HT-29 (cell line): ENCODE data around the gene CNFN. TPM values are rescaled to one million over a fixed set of nuclear protein-coding genes. Genes with fewer than 3 reads are reported as not detected.

Source experiments
- DNase-seq: peaks from one replicate; pipeline ENCODE4 v3.0.0-alpha.2; 2015; ENCODE audit warnings: low spot score
- total RNA-seq: library from RNA; depleted of rRNA; stranded (reverse); fragments of >200 nt; shearing (Covaris generic); gene quantifications from 2 replicates; pipeline ENCODE4 v1.2.3, GENCODE V29; 2014; rRNA removed

CNFN gene, protein sequence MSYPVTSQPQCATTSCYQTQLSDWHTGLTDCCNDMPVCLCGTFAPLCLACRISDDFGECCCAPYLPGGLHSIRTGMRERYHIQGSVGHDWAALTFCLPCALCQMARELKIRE
- total RNA-seq: 4.3 and 6.6 TPM in 2 replicates

DNA sequence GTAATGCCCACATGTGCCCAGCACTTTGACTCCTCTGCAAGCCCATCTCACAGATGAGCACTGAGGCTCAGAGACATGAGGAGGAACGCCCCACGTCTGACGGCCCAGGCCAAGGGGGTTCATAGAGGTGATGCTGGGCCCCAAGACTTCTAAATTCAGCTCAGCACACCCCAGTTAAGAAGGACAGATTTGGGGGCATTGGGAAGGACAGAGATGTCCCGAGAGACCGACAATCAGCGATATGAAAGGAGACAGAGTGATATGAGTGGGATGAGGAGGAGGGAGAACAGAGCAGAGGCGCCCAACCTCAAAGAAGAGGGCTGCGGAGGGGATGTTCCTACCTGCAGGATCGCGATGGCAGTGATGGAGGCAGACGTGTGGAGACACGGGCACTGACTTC, at the start of gene CNFN:
Gene CNFN (minus strand): TSS at position 399 of the 400 bp plus-strand sequence. CDS start 1,260 bp downstream, outside the sequence.
- no peak for DNase-seq

DNA sequence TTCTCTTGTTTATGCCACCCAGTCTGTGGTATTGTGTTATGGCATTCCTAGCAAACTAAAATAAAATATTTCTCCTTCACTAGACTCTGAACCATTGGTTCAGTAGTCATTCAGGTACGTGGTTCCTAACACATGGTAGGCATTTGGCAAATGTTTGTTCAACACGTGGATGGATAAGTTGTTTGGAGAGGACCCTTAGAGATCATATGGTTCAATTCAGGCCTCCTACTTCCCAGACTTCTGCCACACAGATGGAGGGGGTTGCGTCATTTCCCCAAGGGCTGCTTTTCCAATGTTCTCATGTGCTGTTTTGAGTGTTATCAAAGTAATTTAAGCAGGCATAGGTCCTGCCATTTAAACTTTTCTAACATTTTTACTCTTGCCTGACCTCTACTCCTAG, 45.9 kb upstream of the CNFN start:
- DNase-seq: no peak

DNA sequence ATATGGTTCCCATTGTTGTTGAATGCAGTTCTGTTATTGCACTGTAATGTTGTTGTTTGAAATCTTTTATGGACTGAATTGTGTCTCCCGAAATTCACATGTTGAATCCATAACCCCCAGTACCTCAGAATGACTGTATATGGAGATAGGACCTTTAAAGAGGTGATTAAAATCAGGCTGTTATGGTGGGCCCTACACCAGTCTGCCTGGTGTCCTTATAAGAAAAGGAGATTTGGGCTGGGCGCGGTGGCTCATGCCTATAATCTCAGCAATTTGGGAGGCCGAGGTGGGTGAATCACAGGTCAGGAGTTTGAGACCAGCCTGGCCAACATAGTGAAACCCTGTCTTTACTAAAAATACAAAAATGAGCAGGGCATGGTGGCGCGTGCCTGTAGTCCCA, 45.2 kb upstream of the CNFN start:
- no peak for DNase-seq

DNA sequence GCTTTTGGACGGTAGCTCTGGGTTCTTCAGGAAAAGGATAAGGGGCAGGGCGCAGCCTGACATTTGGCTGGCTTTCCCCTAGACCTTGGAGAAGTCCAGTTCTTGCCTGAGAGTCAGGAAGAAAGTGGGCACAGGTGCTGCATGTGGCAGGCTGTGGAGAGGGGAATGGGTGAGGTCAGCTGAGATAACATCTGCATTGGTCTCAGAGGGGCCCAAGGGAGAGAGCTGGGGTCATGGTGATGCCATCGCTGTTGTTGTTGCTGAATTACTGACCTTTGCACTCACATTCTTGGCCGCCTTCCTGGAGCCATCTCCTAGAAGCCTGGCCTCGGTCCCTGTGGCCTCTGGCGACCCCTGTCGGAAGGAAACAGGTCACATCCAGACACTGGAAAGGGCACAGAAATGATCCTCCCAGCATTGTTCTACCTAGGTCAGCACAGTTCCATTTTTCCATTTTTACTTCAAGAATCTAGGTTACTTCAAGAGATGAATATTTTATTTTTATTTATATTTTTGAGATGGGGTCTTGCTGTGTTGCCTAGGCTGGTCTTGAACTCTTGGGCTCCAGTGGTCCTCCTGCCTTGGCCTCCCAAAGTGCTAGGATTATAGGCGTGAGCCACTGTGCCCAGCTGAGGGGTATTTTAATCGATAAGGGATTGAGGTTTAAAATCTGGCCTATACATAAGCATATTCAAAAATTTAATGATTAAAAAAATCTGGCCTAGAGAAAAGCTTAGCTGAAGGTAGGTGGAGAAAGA, 43.6 kb upstream of the CNFN start:
- DNase-seq: peak; percentile 97

DNA sequence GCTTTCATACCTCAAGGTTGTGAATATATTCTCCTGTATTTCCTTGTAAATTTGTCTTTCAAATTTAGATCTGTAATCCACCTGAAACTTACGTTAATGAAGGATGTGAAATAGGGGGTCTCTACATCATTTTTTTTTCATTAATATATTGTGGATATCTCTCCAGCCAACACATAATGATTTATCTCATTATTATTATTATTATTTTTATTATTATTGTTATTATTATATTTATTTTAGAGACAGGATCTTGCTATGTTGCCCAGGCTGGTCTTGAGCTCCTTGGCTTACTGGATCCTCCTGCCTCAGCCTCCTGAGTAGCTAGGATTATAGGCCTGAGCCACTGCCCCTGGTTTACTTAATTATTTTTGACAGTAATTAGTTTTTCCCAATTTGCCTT, 41.4 kb upstream of the CNFN start:
- DNase-seq: no peak

DNA sequence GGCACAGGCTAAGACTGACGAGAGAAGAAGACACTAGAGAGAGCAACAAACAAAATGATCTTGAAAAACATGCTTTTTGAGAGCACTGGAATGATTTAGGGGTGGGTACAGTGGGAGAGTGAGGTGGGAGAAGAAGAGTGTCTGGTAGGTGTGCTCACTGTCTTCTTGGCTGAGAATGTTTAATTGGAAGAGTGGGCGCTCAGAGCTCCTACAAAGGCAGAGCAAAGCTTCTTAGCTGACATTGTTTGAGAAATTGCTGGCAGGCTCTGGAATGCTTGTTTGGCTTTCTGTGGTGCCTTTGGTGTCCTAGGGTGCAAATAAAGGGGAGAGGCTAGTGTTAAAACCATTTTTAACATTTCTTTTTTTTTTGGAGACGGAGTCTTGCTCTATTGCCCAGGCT, 38.6 kb upstream of the CNFN start:
- no peak for DNase-seq

DNA sequence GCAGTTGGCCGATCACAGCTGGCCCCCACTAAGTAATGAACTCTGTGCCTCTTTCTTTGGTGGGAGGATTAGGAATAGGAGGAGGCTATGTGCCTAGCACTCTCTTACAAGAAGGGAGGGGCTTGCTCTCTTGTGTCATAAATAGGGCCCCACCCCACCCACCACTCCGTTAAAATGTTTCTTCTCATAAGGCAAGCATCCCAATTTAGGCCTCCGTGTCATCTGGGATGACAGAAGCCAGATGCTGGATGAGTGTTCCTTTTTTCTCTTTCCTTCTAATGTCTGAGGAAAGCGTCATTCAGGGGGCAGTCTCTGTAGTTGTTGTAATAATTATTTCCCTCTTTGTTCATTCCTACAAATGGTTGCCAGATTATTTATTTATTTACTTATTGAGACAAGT, 37.2 kb upstream of the CNFN start, which contains the start of gene LIPE:
Gene LIPE (minus strand): TSS at position 76 of the 400 bp plus-strand sequence. CDS start 239 bp downstream, outside the sequence.
- no peak for DNase-seq

DNA sequence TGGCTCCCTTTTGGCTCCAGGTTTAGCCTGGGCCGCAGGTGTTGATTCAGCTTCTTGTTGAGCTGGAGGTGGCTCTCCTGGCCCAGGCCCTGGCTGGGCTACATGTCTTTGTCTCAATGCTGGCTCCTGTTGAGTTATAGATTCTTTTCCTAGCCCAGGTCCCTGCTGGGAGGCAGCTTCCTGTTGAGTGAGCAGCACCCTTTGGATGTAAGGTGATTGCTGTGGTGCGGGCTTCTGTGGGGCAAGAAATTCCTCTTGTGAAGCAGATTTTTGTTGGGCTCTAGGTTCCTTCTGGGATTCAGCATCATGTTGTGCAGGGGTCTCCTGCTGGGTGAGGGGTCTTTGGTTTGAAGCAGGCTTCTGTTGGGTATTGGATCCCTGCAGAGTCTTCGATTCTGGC, 36.5 kb upstream of the CNFN start:
- DNase-seq: no peak

DNA sequence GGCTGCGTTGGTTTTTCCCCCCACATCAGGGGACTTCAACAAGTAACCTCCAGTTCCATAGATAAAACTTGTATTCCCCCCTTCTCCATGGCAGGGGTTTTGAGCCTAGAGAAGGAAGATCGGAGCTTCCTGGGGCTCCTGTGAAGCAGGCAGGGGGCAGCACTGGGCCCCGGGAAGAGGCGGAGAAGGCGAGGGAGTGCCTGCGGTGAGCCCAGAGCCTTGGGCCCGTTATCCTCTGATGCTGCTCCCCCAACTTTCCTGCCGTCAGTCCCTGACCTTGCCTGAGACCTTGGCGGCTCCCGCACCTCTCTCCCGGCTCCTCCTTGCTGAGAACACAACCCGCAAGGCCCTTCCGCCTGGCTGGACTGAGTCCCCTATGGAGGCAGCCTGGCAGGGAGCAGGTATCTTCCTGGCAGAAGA, 34.6 kb upstream of the CNFN start:
- no peak for DNase-seq

DNA sequence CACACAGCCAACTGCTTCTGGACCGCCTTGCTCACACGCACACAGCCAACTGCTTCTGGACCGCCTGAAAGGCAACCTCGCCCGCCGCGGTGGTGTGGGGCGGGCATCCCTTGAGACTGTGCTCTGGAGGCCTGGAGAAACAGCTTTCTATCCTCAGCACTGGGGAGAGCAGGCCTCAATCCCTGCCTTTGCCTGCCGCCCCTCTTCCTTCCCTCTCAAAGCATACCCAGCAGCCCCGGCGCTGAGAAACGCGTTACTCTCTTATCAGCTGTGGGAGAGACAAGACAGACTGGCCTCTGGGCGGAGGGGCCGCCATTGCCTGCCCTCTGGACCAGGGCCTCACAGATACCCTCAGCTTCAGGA, 34.2 kb upstream of the CNFN start:
- no peak for DNase-seq

DNA sequence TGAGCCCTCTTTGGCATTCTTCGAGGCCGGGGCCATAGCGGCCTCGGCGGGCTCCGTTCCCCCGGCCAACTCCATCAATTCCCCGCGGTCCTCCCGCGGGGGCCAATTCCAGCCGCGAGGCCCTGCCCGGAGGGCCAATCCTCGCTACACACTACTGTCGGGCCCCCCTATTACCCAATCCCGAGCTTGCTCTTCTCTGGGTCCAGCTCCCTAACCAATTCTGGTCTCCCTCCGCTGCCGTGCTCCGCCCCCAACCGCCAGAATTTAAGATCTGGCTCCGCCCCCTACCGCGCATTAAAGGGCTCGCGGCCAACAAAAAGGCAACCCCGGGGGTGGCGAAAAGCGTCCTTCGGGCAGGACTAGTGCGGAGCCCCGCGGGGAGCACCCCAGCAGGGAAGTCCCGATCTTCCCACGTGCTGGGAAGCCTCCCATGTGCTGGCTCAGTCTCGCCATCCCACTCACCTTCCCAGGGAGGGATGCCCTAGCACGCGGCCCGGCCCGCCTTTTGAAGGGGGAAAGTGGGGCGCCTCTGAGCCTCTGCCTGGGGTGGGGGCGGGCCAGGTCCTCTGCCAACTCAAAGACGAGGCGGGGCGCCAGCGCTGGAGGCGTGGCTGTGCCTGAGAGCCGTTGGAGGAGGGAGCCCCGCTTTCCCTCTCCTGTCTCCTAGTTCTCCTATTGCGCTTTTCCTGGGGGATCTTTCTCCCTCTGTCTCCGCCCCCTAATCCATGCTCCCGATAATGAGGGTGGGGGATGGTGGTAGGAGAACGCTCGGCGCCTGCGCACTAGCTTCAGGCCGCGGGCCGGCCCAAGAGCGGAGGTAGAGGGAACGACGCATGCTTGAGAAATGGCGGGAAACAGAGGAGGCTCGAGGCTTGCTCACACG, 33.6 kb upstream of the CNFN start:
- peak; percentile 99 for DNase-seq

DNA sequence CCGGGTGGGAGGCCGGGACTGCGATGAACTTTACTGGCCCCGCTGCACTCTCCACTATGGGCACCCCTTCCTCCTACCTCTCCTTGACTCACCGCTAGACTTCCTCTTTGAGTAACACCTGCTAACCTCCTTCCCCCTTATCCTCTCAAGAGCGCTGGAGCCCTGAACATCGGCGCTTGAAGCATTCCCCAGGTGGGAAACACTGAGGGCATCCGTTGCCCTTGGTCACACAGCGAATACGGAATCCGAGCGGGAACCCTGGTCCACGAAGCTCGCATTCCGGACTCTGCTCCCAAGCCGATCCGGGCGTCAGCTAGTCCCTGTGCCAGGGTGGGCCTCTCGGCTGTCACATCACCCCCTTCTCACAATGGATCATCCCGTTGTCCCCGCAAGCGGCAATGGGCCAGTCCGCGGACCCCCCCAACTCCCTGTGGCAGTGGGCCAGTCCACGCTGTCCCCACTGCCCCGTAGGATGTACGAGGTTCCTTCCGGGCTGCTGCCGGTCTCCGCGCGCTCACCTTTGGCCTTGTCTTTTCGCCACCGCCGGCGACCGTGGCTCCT, 32.9 kb upstream of the CNFN start:
- peak; percentile 79 for DNase-seq

DNA sequence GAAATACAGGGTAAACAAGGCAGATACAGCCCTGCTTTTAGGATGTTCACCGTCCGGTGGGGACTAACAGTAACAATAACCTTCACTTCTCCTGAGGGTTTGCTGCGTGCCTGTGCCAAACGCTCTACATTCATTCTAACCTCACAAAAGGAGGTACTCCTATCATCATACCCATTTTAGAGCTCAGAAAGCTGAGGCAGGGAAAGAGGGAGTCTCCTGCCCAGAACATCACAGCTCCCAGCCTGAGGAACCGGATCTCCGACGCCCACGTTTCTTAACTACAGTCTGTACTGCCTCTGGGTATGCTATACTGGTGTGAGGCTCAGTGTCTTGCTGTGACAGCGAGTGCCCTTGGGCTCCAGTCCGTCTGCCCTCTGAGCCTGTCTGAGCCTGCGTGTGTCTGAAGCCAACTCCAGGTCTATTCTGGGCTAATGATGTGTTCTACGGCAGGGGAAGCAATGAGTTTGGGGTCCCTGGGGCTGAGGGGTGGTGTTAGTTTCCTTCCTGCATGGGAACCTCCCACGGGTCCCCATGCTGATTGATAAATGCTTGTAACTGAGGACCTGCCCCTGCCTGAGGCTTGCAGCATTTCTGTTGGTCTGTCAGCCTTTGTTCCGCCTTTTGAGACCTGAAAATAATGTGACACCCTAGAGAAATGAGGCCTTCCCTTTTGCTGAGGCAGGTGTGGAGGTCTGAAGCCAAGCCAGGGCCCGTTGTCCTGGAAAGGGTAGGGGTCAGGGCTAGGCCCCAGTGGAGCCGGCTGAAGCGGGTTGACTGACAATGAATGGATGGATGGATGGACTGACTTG, 32.2 kb upstream of the CNFN start:
- no peak for DNase-seq

DNA sequence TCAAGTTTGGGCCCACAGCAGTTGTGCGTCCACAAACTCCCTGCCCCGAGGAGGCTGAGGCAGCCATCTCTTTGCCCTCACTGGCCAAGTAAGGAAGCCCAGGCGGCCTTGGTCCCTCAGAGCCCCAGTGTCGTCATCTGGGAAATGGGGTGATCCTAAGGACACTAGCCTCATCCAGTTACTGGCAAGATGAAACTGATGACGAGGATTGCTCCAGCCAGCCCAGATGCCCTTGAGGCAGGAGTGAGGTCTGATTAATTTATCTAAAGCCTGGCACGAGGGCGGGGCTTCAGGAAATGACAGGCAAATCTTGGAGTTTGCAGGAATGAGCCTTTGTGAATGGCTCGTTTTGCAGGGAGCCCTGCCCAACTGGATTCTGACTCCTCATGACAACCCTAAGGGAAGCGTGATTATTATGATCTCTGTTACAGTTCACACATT, 31.5 kb upstream of the CNFN start:
- DNase-seq: peak; percentile 74

DNA sequence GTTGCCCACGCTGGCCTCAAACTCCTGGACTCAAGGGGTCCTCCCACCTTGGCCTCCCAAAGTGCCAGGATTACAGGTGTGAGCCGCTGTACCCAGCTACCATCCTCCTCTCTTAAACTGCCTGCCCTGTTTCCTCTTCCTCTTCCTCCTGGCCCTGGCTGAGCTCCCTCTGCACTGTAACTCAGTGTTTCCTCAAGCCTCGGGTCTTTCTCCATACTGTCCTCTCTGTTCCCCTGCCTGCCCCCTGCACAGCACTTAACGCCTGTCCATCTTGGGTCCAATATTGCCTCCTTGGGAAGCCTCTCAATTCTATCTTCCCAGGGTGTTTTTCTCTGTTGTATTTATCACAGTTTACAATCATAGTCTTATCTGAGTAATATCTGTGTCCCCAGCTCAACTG, 31.0 kb upstream of the CNFN start:
- DNase-seq: no peak

DNA sequence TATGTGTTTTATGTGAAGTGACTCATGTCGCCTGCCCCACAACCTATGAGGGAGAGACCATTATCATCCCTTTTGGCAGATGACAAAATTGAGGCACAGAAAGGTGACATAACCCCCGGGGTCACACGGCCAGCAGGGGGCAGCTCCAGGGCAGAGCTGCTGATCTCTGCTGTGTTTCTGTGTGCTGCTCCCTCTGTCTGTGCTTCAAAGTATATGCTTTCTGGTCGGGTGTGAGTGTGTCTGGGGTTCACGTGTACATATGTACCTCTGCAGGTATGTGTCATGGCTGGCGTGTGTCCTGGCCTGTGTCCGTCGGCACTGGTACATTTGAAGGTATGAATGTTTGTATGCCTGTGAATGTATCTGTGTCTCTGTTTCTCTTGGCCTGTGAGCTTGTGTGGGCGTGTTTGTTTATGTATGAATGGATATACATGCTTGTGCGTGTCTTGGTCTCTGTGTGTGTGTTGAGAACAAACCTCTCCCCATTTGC, 30.0 kb upstream of the CNFN start:
- DNase-seq: peak; percentile 87

DNA sequence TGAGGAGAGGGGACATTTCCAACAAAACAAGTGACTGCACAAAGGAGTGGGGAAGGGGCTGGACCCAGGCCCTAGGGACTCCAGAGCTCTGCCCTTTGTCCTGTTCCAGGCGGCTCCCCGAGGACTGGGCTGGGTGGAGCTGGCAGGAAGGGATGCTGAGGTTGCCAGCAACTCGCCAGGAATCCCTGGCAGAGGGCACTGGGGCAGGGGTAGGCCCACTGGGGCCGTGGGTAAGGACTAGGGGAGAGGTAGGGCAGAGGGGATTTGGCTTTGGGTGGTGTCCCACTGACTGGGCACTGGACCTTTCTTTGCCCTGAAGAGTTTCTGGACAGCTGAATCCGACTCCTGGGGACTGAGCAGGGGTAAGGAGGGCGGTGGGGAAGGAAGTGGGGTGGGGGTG, 29.2 kb upstream of the CNFN start:
- DNase-seq: peak; percentile 61

DNA sequence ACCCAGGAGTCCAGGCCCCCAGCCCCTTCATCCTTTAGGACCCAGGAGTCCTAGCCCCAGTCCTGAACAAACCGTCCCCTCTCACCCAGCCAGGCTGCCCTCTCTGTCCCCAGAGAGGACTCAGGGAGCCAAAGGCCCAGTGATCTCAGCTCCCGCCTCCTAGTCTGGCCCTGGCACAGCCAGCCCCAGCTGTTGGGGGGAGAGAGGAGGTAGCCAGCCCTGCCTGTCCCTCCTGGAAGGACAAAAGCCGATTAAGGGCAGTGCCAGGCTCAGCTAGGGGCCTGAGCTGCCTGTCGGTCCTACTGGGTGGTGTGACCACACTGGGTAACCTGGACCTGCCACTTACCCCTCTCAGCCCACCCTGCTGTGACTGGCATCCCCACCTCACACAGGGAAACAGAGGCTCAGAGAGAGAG, 22.6 kb upstream of the CNFN start:
- peak; percentile 71 for DNase-seq

DNA sequence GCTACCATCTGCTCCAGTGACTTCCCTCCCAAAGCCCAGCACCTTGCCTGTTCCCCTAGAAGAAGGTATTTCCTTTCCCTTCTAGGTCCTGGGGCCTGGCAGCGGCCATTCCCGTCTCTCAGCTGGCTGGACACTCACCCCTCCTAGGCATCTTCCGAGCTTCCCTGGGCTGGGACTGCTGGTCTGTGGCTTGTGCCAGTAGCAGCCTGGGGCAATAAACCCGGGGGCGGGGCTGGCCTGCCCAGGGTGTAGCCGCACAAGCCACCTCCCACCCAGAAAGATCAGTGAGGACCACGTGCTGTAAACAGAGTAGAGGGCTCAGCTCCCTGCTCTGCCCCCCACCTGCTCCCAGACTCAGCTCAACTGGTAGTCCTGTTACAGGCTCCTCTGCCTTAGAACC, 22.1 kb upstream of the CNFN start:
- peak; percentile 93 for DNase-seq

DNA sequence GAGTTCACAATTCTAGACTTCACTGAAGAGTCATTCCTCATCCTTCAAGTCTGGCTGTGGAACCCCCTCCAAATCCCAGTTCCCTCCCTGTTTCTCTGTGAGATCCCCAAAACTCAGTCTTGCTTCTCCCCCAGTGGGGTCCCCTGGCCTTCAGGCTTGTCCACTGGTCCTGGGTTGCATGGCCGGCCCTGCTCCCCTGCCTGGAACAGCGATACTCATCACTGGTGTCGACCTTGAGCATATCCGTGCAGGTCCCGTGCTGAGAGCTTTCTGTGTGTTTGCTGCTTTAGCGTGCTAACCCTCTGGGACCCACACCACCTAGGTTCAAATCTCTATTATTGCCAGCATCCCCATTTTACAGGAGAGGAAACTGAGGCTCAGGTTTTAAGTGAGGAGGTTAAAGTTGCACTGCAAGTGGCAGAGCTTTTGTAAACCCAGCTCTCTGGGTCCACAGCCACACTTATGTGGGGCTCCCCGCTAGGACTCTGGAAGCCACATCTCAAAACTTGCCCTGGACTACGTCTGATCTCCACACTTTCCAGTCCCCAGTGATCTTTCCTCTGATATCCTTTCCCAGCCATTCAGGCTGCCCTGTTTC, 21.6 kb upstream of the CNFN start:
- no peak for DNase-seq

DNA sequence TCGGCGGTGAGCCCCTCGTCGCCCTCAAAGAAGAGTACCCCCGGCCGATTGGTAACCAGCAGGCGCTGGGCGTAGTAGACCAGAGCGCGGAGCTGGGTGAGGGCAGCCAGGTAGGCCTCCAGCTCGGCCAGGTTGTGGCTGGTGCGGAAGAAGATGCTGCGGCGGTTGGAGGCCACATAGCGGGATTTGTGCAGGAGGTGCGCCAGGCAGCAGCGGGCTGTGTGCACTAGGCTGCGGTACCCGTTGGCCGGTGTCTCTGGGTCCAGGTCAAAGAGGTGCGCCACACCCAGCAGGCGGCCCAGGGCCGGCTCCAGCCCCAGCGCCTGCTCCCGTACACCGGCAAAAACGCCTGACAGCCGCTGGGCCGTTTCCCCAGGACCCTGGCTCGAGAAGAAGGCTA, 20.3 kb upstream of the CNFN start:
- DNase-seq: no peak
